Peyer's patch (tissue), 4 donors: Measurements from ENCODE around the gene HRH3. TPM values are rescaled to one million over a fixed set of nuclear protein-coding genes. Genes with fewer than 3 reads are reported as not detected.

ENCODE experiments used
- DNase-seq, 3 donors: peaks; one replicate each; pipeline ENCODE4 v3.0.0-alpha.2; 2017 to 2019
- H3K27ac ChIP-seq, 4 donors: fragments of 200-600 bp; sonication (generic); one replicate each; pipeline ENCODE4 v1.5.1; 2016 to 2019
- H3K27me3 ChIP-seq, 2 donors: fragments of 200-600 bp; sonication (generic); one replicate each; pipeline ENCODE4 v1.5.1; 2019
- H3K36me3 ChIP-seq, 3 donors: fragments of 200-600 bp; sonication (generic); one replicate each; pipeline ENCODE4 v1.5.1; 2016 to 2019
- H3K4me1 ChIP-seq, 4 donors: fragments of 200-600 bp; sonication (generic); one replicate each; pipeline ENCODE4 v1.5.1; 2016 to 2019
- H3K4me3 ChIP-seq, 4 donors: fragments of 200-600 bp; sonication (generic); 1 replicate in 3 of 4; 2 replicates in 1 of 4; pipeline ENCODE4 v1.5.1; 2016 to 2019; ENCODE audit warnings: mild to moderate bottlenecking in 1 of 4
- H3K9me3 ChIP-seq, 4 donors: fragments of 200-600 bp; sonication (generic); one replicate each; pipeline ENCODE4 v1.5.1; 2016 to 2019; ENCODE audit warnings: mild to moderate bottlenecking in 1 of 4
- CTCF ChIP-seq, 6 experiments: fragments of 450-650 bp in 4 of 6; fragments of 200-600 bp in 2 of 6; sonication (generic) in 1 of 6; IDR thresholded peaks; one replicate each; pipeline ENCODE4 v1.5.1; 2017 to 2019; ENCODE audit warnings: antibody characterized with exemption in 6 of 6, mild to moderate bottlenecking in 3 of 6, moderate library complexity in 1 of 6
- POLR2A ChIP-seq, 2 donors: fragments of 450-650 bp; IDR thresholded peaks; one replicate each; pipeline ENCODE4 v1.5.1; 2017; ENCODE audit warnings: antibody characterized with exemption in 2 of 2, mild to moderate bottlenecking in 2 of 2, moderate library complexity in 2 of 2
- total RNA-seq, 4 donors: library from RNA; depleted of rRNA; stranded (reverse); fragments of >200 nt; gene quantifications; one replicate each; pipeline ENCODE4 v1.1.0, GENCODE V29; 2016

The HRH3 gene
- total RNA-seq, 4 donors from 2014 or later, result 0.27 TPM; not detected in 3

GRCh38 chr20:62266851-62267250 lies 46.8 kb upstream of the HRH3 start:
- H3K36me3 ChIP-seq, result peaks cover 0 to 74% (median 0%) of the 10 kb centered on the region in 3 donors
- no peak for DNase-seq
- H3K4me1 ChIP-seq, result no peaks in the 10 kb centered on the region
- H3K9me3 ChIP-seq, result no peaks in the 10 kb centered on the region
- TF ChIP-seq POLR2A (IDR thresholded peaks at IDR 0.05), result no peak
- TF ChIP-seq CTCF (IDR thresholded peaks at IDR 0.05), result no peak
- no peaks in the 10 kb centered on the region for H3K27me3 ChIP-seq
- H3K4me3 ChIP-seq, result no peak overlapping the region
- H3K27ac ChIP-seq, result no peak overlapping the region

GRCh38 chr20:62266340-62266739 lies 46.3 kb upstream of the HRH3 start:
- Histone ChIP-seq H3K4me3 (no peak overlapping the region), H3K4me1 (no peaks in the 10 kb centered on the region), H3K36me3 (peaks cover 0 to 74% (median 0%) of the 10 kb centered on the region in 3 donors), H3K27me3 (no peaks in the 10 kb centered on the region), H3K9me3 (no peaks in the 10 kb centered on the region), H3K27ac (no peak overlapping the region)
- no peak for DNase-seq
- TF ChIP-seq POLR2A (IDR thresholded peaks at IDR 0.05) (no peak), CTCF (IDR thresholded peaks at IDR 0.05) (no peak)

GRCh38 chr20:62265365-62265764 lies 45.3 kb upstream of the HRH3 start:
- TF ChIP-seq POLR2A (IDR thresholded peaks at IDR 0.05) (no peak), CTCF (IDR thresholded peaks at IDR 0.05) (no peak)
- H3K36me3 ChIP-seq, result peaks cover 0 to 83% (median 0%) of the 10 kb centered on the region in 3 donors
- no peak overlapping the region for H3K4me3 ChIP-seq
- no peaks in the 10 kb centered on the region for H3K27me3 ChIP-seq
- H3K4me1 ChIP-seq, result no peaks in the 10 kb centered on the region
- no peak overlapping the region for H3K27ac ChIP-seq
- H3K9me3 ChIP-seq, result no peaks in the 10 kb centered on the region
- DNase-seq, result no peak

GRCh38 chr20:62263396-62263795 lies 43.3 kb upstream of the HRH3 start:
- no peak for DNase-seq
- no peak overlapping the region for H3K27ac ChIP-seq
- no peaks in the 10 kb centered on the region for H3K27me3 ChIP-seq
- H3K4me1 ChIP-seq, result no peaks in the 10 kb centered on the region
- H3K9me3 ChIP-seq, result no peaks in the 10 kb centered on the region
- no peak overlapping the region for H3K4me3 ChIP-seq
- no peak for TF ChIP-seq POLR2A (IDR thresholded peaks at IDR 0.05)
- TF ChIP-seq CTCF (IDR thresholded peaks at IDR 0.05), result no peak
- peaks cover 0 to 86% (median 0%) of the 10 kb centered on the region in 3 donors for H3K36me3 ChIP-seq

- Histone ChIP-seq H3K36me3 (peaks cover 0 to 86% (median 0%) of the 10 kb centered on the region in 3 donors), H3K4me1 (no peaks in the 10 kb centered on the region), H3K27ac (no peak overlapping the region), H3K4me3 (no peak overlapping the region), H3K9me3 (no peaks in the 10 kb centered on the region), H3K27me3 (no peaks in the 10 kb centered on the region)
- no peak for DNase-seq
- TF ChIP-seq CTCF (IDR thresholded peaks at IDR 0.05) (no peak), POLR2A (IDR thresholded peaks at IDR 0.05) (no peak)
Measured at GRCh38 chr20:62262064-62262463, 42.0 kb upstream of the HRH3 start.

GRCh38 chr20:62259294-62259565 lies 39.2 kb upstream of the HRH3 start:
- Histone ChIP-seq H3K36me3 (peaks cover 0 to 85% (median 0%) of the 10 kb centered on the region in 3 donors), H3K4me3 (no peak overlapping the region), H3K27me3 (no peaks in the 10 kb centered on the region), H3K9me3 (no peaks in the 10 kb centered on the region), H3K4me1 (no peaks in the 10 kb centered on the region), H3K27ac (no peak overlapping the region)
- no peak for TF ChIP-seq CTCF (IDR thresholded peaks at IDR 0.05)
- no peak for TF ChIP-seq POLR2A (IDR thresholded peaks at IDR 0.05)
- no peak for DNase-seq
